Stomach (tissue), 9 donors: Measurements from ENCODE around the gene GALE. TPM values are rescaled to one million over a fixed set of nuclear protein-coding genes. Genes with fewer than 3 reads are reported as not detected.

Source experiments
- DNase-seq, 2 donors: peaks; one replicate each; pipeline versions ENCODE4 v3.0.0 to v3.0.0-alpha.2; 2013 to 2019
- H3K27ac ChIP-seq, 5 donors: fragments of 200-600 bp in 4 of 5; sonication (generic) in 4 of 5; one replicate each; pipeline ENCODE4 v1.5.1; 2013 to 2019; ENCODE audit warnings: mild to moderate bottlenecking in 1 of 5, moderate library complexity in 1 of 5
- H3K27me3 ChIP-seq, 3 donors: fragments of 200-600 bp; sonication (generic); one replicate each; pipeline ENCODE4 v1.5.1; 2017 to 2019; ENCODE audit warnings: mixed run types in 1 of 3
- H3K36me3 ChIP-seq, 4 donors: fragments of 200-600 bp; sonication (generic); 1 replicate in 3 of 4; 2 replicates in 1 of 4; pipeline ENCODE4 v1.5.1; 2016 to 2019
- H3K4me1 ChIP-seq, 4 donors: fragments of 200-600 bp; sonication (generic); one replicate each; pipeline ENCODE4 v1.5.1; 2016 to 2019
- H3K4me3 ChIP-seq, 4 donors: fragments of 200-600 bp; sonication (generic) in 3 of 4; one replicate each; pipeline ENCODE4 v1.5.1; 2016 to 2019; ENCODE audit warnings: mild to moderate bottlenecking in 1 of 4
- H3K9me3 ChIP-seq, 4 donors: fragments of 200-600 bp; sonication (generic); one replicate each; pipeline ENCODE4 v1.5.1; 2016 to 2019
- EP300 ChIP-seq: sonication (generic); formaldehyde crosslinking; IDR thresholded peaks from one replicate; pipeline ENCODE4 v1.6.1; 2017; ENCODE audit warnings: antibody characterized with exemption
- POLR2A ChIP-seq, 4 donors: fragments of 450-650 bp; IDR thresholded peaks; one replicate each; pipeline ENCODE4 v1.6.1; 2016; ENCODE audit warnings: antibody characterized with exemption in 4 of 4, control low read depth in 2 of 4, mild to moderate bottlenecking in 1 of 4, moderate library complexity in 1 of 4
- POLR2AphosphoS5 ChIP-seq, 3 donors: sonication (generic); formaldehyde crosslinking; IDR thresholded peaks; one replicate each; pipeline ENCODE4 v1.6.1; 2016; ENCODE audit warnings: antibody characterized with exemption in 3 of 3
- WGBS, 5 donors: extraction: QIAGEN DNeasy Blood & Tissue Kit in 3 of 5; methylation state at CpG; one replicate each; pipeline versions ENCODE4 v1.1.5 to v1.1.7; 2013 to 2018; 5-methylcytosine and 5-hydroxymethylcytosine counted together
- intact Hi-C: fragments of 100-400 bp; cut with DNase I; formaldehyde crosslinking; loops from one replicate; pipeline ENCODE4 v1.15.1; 2023; ENCODE audit warnings: low total_unique reads
- polyA plus RNA-seq, 3 donors: library from polyadenylated mRNA; stranded (reverse); fragments of 200-250 nt; gene quantifications; one replicate each; pipeline ENCODE4 v1.2.3, GENCODE V29; 2013
- total RNA-seq, 5 donors: library from RNA; depleted of rRNA; stranded (reverse); fragments of >200 nt; gene quantifications; one replicate each; pipeline versions ENCODE4 v1.1.0 to v1.2.3, GENCODE V29; 2014 to 2016
- TF ChIP-seq, protein P1 (sequence below), 7 experiments: fragments of 450-650 bp in 4 of 7; fragments of 200-600 bp in 3 of 7; sonication (generic) in 3 of 7; IDR thresholded peaks; one replicate each; pipeline ENCODE4 v1.5.1; 2016 to 2019; ENCODE audit warnings: antibody characterized with exemption in 7 of 7, control low read depth in 2 of 7, mild to moderate bottlenecking in 1 of 7
- donor health status: healthy with polysubstance abuse.
- donor health status: Bipolar disorder and iron deficiency.
- donor health status: healthy.

The GALE gene
- total and polyA plus RNA-seq, 8 donors, result 34.4 to 443 (median 149) TPM

DNA sequence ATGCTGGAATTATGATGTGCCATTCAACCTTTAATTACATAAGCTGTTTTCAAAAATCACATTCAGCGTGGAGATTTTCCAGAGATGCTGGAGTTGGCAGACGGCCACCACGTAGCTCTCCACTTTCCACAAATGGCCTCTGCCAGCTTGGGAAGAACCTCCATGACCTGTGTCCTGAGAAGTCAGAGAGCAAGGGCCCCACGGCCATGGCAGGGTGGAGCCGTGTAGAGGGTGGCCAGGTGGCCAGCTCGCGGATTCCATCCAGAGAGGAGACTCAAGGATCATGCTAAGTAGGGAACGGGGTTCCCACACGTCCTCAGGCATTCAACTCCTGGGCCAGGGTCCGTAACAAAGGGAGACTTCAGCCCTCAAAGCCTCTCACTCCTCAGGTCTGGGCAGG, 1.3 kb upstream of the GALE start:
- peak in 1 of 2 donors; percentile 30 for DNase-seq
- Histone ChIP-seq H3K9me3 (no peaks in the 10 kb centered on the region), H3K36me3 (peaks cover 0 to 55% (median 38%) of the 10 kb centered on the region in 4 donors), H3K27me3 (no peaks in the 10 kb centered on the region), H3K4me3 (peak overlapping the region in 2 of 4 donors; percentile 72 to 88), H3K4me1 (peaks cover 37 to 48% (median 42%) of the 10 kb centered on the region in 4 donors), H3K27ac (peak overlapping the region; percentile 9 to 98 (median 96))
- WGBS, 5 donors, result 55 to 62% (median 57%) methylated on average over 10 of the region's 10 CpGs
- TF ChIP-seq EP300 (no peak), POLR2A (IDR thresholded peaks at IDR 0.05) (no peak), POLR2AphosphoS5 (IDR thresholded peaks at IDR 0.05) (no peak)
- TF ChIP-seq, protein P1, sequence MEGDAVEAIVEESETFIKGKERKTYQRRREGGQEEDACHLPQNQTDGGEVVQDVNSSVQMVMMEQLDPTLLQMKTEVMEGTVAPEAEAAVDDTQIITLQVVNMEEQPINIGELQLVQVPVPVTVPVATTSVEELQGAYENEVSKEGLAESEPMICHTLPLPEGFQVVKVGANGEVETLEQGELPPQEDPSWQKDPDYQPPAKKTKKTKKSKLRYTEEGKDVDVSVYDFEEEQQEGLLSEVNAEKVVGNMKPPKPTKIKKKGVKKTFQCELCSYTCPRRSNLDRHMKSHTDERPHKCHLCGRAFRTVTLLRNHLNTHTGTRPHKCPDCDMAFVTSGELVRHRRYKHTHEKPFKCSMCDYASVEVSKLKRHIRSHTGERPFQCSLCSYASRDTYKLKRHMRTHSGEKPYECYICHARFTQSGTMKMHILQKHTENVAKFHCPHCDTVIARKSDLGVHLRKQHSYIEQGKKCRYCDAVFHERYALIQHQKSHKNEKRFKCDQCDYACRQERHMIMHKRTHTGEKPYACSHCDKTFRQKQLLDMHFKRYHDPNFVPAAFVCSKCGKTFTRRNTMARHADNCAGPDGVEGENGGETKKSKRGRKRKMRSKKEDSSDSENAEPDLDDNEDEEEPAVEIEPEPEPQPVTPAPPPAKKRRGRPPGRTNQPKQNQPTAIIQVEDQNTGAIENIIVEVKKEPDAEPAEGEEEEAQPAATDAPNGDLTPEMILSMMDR (IDR thresholded peaks at IDR 0.05), result no peak
- intact Hi-C loops, result no loop called here

DNA sequence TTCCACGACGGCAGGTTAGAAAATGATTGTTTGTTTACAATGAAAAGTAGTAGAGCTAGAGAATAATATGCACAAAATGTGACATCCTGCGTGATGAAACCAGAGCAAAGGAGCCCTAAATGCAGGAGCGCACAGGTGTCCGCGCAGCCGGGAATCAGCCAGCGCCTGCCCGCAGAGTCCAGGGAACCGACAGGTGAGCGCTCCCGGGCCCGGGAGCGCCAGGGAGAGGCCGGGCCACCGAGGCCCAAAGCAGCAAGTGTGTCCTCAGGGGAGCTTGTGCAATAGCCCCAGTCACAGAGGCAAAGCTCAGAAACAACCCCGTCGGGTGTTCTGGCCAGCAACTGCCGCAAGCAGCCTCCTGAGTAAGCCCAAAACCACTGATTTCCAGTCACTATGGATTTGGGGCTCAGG, 789 bp upstream of the GALE start:
- Histone ChIP-seq H3K4me1 (peaks cover 40 to 53% (median 47%) of the 10 kb centered on the region in 4 donors), H3K4me3 (peak overlapping the region; percentile 72 to 88 (median 84)), H3K9me3 (no peaks in the 10 kb centered on the region), H3K27ac (peak overlapping the region; percentile 91 to 98 (median 96)), H3K36me3 (peaks cover 5 to 55% (median 38%) of the 10 kb centered on the region in 4 donors), H3K27me3 (no peaks in the 10 kb centered on the region)
- peak in 1 of 2 donors; percentile 49 for DNase-seq
- TF ChIP-seq EP300 (no peak), POLR2A (IDR thresholded peaks at IDR 0.05) (no peak)
- TF ChIP-seq, protein P1 (IDR thresholded peaks at IDR 0.05), result no peak
- intact Hi-C loops, result no loop called here
- 12 to 32% (median 15%) methylated on average over 18 to 19 of the region's 19 CpGs for WGBS, 5 donors

DNA sequence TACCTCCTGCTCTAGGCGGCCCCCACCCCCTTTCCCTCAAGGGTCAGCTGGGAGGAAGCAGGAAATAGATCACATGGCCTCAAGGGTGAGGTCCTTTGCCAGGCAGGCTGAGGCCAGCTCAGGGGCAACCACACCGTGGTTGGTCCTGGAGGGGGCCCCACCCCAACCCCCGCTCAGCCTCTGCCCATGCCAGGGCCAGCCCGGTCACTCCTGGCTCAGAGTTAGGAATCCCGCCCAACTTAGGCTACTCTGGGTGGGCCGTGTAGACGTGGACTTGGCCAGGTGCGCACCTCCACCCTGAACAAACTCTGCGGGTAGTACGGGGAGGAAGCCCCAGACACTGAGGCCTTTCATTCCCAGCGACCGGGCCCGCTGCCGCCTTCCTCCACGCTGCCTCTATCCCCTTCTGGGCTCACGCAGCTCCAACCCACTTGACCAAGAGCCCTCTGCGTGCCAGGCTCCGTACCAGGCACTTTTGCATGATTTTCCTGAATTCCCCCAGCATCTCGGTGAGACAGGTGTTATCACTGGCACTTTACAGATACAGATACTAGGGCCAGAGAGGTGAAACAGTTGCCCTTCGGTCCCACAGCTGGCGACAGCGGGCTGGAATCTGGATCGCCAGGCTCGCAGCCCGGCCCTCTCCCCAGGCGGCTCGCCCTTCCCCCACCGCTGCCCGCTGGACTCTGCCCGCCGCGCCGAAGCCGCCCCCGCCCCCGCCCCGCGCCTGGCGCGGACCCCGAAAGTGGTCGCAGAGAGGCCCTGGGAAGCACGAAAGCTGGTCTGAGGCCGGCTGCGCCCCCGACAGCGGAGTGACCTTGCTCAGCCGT, 769 bp downstream of the GALE start:
- peak overlapping the region; percentile 91 to 98 (median 96) for H3K27ac ChIP-seq
- intact Hi-C loops, result no loop called here
- WGBS, 5 donors, result 1 to 5% (median 2%) methylated on average over 16 to 48 of the region's 48 CpGs
- peaks cover 50 to 66% (median 59%) of the 10 kb centered on the region in 4 donors for H3K4me1 ChIP-seq
- H3K36me3 ChIP-seq, result peaks cover 14 to 58% (median 46%) of the 10 kb centered on the region in 4 donors
- DNase-seq, result peak; percentile 93 to 95
- no peaks in the 10 kb centered on the region for H3K27me3 ChIP-seq
- TF ChIP-seq POLR2AphosphoS5 (IDR thresholded peaks at IDR 0.05) (peak; percentile 54 to 96 (median 92)), EP300 (no peak), POLR2A (IDR thresholded peaks at IDR 0.05) (peak in 2 of 4 donors; percentile 37 to 53)
- TF ChIP-seq, protein P1 (IDR thresholded peaks at IDR 0.05), result no peak
- H3K4me3 ChIP-seq, result peak overlapping the region; percentile 72 to 88 (median 84)
- H3K9me3 ChIP-seq, result no peaks in the 10 kb centered on the region

DNA sequence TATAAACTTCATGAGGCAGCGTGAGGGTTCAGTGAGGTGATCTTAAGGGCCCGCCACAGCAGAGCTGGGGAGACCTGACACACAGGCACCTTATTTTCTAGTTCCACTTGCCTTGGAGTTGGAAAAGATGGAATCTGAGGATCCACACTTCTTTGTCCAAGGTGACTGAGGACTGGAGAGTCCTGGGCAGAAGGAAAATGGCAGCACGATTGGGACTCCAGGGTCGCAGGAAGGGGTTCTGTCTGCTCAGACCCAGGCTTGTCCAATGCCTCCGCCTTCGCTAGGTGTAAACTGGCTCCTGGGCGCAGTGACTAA, 1.3 kb downstream of the GALE start:
- H3K9me3 ChIP-seq, result no peaks in the 10 kb centered on the region
- DNase-seq, result no peak
- intact Hi-C loops, result no loop called here
- H3K27ac ChIP-seq, result peak overlapping the region; percentile 91 to 98 (median 96)
- no peaks in the 10 kb centered on the region for H3K27me3 ChIP-seq
- 27 to 54% (median 43%) methylated on average over 7 of the region's 7 CpGs for WGBS, 5 donors
- TF ChIP-seq POLR2AphosphoS5 (IDR thresholded peaks at IDR 0.05) (no peak), EP300 (no peak), POLR2A (IDR thresholded peaks at IDR 0.05) (peak in 1 of 4 donors; percentile 26)
- TF ChIP-seq, protein P1 (IDR thresholded peaks at IDR 0.05), result no peak
- peaks cover 56 to 72% (median 65%) of the 10 kb centered on the region in 4 donors for H3K4me1 ChIP-seq
- peaks cover 20 to 59% (median 50%) of the 10 kb centered on the region in 4 donors for H3K36me3 ChIP-seq
- peak overlapping the region; percentile 72 to 88 (median 84) for H3K4me3 ChIP-seq
